PC-3 (cell line): ENCODE data around the gene BEND3.

Source experiments
- CTCF ChIP-seq: fragments of 300-600 bp; sonication (generic); conservative IDR thresholded peaks from 2 replicates; pipeline ENCODE4 v1.5.1; 2017; ENCODE audit warnings: antibody characterized with exemption, low read depth, mild to moderate bottlenecking, low read length
- EZH2phosphoT487 ChIP-seq: fragments of 300-600 bp; sonication (generic); IDR thresholded peaks from 2 replicates; pipeline ENCODE4 v1.6.1; 2018; ENCODE audit warnings: mild to moderate bottlenecking, antibody characterized with exemption, low read length, borderline replicate concordance

- TF ChIP-seq CTCF (no peak), EZH2phosphoT487 (no peak)
These were observed 13.5 kb downstream of the BEND3 start for GRCh38 chr6:107101686-107102413.
